ENCODE data around the gene SLC9C2.
"Not testable (repeated sequence)": the region's sequence is repeated elsewhere in the genome, so short reads cannot be mapped to it uniquely, and the experiment has no call there.

DNA sequence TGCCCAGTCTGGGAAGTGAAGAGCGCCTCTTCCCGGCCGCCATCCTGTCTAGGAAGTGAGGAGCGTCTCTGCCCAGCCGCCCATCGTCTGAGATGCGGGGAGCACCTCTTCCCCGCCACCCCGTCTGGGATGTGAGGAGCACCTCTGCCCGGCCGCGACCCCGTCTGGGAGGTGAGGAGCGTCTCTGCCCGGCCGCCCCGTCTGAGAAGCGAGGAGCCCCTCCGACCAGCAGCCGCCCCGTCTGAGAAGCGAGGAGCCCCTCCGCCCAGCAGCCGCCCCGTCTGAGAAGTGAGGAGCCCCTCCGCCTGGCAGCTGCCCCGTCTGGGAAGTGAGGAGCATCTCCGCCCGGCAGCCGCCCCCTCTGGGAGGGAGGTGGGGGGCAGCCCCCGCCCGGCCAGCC, 10.2 kb upstream of the SLC9C2 start:
- TF ChIP-seq, protein P1, sequence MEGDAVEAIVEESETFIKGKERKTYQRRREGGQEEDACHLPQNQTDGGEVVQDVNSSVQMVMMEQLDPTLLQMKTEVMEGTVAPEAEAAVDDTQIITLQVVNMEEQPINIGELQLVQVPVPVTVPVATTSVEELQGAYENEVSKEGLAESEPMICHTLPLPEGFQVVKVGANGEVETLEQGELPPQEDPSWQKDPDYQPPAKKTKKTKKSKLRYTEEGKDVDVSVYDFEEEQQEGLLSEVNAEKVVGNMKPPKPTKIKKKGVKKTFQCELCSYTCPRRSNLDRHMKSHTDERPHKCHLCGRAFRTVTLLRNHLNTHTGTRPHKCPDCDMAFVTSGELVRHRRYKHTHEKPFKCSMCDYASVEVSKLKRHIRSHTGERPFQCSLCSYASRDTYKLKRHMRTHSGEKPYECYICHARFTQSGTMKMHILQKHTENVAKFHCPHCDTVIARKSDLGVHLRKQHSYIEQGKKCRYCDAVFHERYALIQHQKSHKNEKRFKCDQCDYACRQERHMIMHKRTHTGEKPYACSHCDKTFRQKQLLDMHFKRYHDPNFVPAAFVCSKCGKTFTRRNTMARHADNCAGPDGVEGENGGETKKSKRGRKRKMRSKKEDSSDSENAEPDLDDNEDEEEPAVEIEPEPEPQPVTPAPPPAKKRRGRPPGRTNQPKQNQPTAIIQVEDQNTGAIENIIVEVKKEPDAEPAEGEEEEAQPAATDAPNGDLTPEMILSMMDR (IDR thresholded peaks at IDR 0.05) = not testable (repeated sequence)
- TF ChIP-seq POLR2A (IDR thresholded peaks at IDR 0.05) = not testable (repeated sequence)

Measured in Peyer's patch (tissue), 4 donors.